ENCODE data around the gene SCYGR6.
"Not testable (repeated sequence)": the region's sequence is repeated elsewhere in the genome, so short reads cannot be mapped to it uniquely, and the experiment has no call there.

SCYGR6 gene, protein sequence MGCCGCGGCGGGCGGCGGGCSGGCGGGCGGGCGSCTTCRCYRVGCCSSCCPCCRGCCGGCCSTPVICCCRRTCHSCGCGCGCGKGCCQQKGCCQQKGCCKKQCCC

GRCh38 chr2:227724394-227725039 lies at the start of gene SCYGR6:
TSS of gene SCYGR6 (minus strand) at chr2:227724757. CDS start at chr2:227724757, 0 bp downstream.
- FAIRE-seq: no peak

DNA sequence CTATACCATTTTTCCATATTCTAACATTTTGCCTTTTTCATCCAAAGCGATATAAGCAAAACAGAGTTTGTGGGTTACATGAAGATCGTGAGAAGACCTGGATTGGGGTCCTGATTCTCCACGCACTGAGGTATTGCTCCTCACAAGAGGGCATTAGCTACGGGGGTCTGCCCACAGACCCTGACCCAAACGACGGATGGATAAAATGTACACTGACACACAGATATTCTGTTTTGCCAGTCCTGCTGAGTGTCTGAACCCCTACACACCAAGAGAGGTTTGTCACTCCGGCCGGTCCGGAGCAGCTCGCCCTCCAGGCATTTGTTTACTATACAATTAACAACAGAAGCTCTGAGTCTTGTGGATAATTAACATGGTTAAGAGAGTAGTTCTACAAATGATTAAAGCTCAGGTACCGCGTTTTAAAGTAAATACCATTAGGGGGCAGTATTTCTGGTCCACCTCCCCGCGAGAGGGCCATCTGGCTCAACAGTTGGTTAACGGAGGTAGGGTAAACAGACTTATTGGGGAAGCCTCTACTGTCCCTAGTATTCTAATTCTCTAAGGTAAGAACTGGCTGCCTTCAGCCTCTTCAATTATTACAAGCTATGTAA lies 49.6 kb upstream of the SCYGR6 start:
- no peak for FAIRE-seq

GRCh38 chr2:227772932-227773331 lies 48.4 kb upstream of the SCYGR6 start:
- FAIRE-seq: no peak

GRCh38 chr2:227772197-227772661 lies 47.7 kb upstream of the SCYGR6 start:
- FAIRE-seq: no peak

- no peak for FAIRE-seq
These were observed 43.3 kb upstream of the SCYGR6 start for GRCh38 chr2:227767830-227768229.

- FAIRE-seq: peak; percentile 88
These were observed 41.9 kb upstream of the SCYGR6 start for GRCh38 chr2:227766373-227766883.

DNA sequence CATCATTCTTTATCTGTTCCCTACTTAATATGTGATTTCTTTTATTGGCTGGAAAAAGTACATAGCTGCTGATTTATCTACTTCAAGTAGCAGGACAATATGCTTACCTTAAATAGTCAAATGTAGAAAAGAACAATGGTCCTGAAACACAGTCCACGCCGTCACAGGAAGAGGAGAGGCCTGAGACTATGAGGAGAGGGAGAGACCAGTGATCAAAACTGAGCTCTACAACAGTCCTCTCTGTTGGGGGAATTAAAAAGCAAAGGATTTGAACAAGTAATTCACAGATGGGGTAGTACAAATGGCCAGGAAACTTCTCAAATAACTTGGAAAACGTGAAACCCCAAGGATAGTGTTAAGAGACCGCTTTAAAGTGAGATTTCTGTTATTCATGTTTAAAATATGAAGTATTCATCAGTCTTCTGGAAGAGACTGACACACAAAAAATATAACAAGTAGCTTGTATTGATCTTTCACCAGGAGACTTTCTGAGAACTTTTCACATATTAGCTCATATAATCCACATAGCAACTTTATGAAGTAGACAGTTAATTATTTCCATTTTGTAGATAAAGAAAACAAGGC lies 41.3 kb upstream of the SCYGR6 start:
- FAIRE-seq: no peak

GRCh38 chr2:227761740-227762476 lies 37.4 kb upstream of the SCYGR6 start:
- no peak for FAIRE-seq

DNA sequence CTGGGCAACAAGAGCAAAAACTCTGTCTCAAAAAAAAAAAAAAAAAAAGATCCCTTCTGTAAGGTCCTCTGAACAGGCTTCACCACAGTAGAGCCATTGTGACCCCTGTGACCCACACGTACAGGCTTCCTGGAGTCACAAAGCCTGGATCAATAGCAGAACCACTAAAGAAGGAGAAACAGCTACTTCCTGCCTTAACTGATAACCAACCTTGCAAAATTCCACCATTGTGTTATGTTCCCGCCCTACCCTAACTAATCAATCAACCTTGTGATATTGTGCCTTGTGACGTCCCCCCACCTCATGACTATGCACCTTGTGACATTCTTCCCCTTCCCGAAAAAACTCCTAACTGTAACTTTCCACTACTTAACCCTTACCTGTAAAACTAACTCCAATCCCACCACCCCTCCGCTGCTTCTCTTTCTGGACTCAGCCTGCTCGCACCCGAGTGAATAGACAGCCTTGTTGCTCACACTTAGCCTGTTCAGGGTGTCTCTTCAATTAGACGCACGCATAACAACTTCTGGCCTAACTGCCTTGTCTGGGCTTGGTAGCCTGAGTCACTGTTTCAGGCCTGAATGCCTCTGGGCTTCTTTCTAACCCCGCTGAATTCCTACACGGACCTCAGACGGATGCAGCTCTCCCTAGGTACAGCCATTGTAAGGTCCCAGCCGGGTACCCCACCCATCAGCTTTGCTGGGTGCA lies 35.0 kb upstream of the SCYGR6 start:
- FAIRE-seq: no peak

- not testable (repeated sequence) for FAIRE-seq
These were observed 31.7 kb upstream of the SCYGR6 start for GRCh38 chr2:227756261-227756660.

DNA sequence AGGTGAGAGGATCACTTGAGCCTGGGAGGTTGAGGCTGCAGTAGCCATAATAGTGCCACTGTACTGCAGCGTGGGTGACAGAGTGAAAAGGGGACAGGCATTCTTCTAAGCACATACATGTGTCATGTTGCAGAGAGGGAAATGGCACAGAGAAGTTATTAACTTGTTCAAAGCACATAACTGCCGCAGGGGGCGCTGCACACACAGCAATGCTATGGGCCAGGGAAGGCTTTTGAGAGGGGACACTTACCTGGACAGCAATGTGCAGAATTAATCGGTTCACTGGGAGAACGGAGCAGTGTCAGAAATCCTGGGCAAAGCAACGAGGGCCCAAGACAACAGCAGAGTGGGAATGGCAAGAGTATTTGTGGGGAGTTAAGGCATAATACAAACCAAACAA lies 23.5 kb upstream of the SCYGR6 start:
- FAIRE-seq: no peak

DNA sequence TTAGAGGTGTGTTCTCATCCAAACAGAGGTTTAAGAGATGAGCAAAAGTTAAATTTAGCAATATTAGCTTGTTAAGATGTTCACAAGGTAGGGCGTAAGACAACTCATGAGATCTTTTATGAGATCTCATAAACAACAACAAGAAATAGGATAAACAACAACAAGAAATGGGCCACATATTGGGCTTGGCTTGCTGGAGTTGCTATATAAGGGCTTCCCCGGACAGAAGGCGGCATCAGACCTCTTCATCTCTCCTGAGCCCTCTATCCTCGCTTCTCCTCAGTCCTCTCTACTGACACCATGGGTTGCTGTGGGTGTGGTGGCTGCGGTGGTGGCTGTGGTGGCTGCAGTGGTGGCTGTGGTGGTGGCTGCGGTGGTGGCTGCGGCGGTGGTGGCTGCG lies 21.0 kb upstream of the SCYGR6 start, which contains the start of gene SCYGR8:
Gene SCYGR8 (plus strand): TSS at position 301 of the 400 bp plus-strand sequence. CDS start 0 bp downstream, at position 301.
- no peak for FAIRE-seq

DNA sequence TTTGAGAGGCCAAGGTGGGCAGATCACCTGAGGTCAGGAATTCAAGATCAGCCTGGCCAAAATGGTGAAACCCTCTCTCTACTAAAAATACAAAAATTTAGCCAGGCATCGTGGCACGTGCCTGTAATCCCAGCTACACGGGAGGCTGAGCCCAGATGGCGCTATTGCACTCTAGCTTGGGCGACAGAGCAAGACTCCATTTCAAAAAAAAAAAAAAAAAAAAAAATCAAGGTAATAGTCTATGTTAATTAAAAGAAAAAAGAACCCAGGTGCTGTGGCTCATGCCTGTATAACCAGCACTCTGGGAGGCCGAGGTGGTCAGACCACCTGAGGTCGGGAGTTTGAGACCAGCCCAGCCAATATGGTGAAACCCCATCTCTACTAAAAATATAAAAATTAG lies 16.1 kb upstream of the SCYGR6 start:
- FAIRE-seq: not testable (repeated sequence)

DNA sequence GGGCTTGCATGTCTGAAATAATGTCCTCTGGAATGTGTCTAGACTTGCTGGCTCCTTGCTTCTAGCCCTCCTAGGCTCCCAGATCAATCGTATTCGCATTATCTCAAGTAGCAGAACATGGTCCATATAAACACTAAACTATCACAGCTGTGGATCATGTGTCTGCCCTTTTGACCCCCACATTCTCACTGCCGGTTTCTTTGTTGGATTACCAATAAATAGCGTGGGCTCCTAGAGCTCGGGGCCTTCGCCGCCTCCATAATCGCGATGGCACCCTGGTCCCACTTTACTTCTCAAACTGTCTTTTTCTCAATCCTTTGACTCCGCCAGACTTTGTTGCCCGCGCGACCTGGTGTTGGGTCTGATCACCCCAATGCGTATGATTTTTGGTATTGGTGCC lies 14.8 kb upstream of the SCYGR6 start:
- FAIRE-seq: no peak

- no peak for FAIRE-seq
These were observed 3.5 kb upstream of the SCYGR6 start, which contains the start of gene SCYGR7 for GRCh38 chr2:227728035-227728434. TSS of gene SCYGR7 (plus strand) at chr2:227728335. CDS start at chr2:227728335, 0 bp downstream.

DNA sequence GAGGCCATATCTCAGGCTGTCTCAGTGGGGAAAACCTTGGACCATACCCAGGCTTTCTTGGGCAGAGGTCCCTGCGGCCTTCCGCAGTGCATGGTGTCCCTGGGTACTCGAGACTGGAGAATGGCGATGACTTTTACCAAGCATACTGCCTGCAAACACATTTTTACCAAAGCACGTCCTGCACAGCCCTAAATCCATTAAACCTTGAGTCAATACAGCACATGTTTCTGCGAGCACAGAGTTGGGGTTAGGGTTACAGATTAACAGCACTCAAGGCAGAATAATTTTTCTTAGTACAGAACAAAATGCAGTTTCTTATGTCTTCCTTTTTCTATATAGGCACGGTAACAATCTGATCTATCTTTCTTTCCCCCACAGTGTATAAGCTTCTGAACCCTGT lies 1.7 kb downstream of the SCYGR6 start:
- FAIRE-seq: not testable (repeated sequence)

DNA sequence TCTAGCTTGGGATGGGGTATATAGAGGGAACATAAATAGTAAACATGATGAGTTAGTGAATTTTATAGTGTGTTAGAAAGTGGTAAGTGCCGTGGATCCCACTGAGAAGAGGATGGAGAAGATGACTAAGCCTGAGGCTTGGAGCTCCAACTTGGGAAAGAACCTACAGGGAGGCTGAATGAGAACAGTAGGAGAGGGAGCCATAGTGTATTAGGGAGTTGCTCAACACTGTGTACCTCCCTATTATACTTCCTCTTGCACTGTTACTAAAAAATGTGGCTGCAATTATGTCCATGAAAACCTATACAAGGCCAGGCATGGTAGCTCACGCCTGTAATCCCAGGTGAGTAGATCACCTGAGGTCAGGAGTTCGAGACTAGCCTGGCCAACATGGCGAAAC lies 3.9 kb downstream of the SCYGR6 start:
- no peak for FAIRE-seq

- no peak for FAIRE-seq
These were observed 4.9 kb downstream of the SCYGR6 start for GRCh38 chr2:227719641-227720040.

DNA sequence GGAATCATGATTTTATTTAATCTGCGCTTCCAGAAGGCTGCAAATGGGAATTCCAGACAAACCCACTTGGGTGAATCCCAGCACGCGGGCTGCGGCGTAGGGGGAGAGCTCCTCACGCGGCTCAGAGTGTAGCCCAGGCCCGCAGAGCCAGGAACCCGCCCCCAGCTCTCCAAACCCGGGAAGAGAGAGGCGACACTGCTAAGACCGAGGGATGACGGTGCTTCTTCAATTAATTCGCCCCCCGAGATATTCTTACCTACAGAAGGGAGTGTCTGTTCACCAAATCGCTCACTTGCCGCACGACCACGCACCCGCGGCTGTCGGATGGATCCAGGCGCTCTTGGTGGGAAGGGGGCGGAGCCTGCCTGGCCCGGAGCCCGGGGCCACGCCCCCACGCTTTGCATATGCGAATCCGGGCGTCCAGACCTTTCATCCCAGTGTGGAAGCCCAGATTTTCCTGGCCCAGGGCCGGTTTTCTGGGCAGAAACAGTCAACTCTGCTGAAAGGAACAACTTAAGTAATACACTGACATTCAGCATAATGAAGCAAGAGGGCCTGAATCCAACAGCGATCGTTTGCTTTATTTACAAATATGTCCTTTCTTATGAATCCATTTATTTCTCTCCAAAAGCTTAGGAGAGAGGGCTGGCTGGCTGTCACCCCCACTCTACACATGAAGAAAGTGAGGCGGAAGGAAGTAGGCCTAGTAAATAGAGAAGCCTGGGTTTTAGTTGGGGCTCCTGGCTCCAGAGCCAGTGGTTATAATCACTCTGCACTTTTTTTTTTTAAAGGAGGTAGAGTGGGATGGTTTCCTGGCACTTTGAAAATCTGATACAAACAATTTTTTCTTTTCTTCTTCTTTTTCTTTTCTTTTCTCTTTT lies 6.6 kb downstream of the SCYGR6 start, which contains the start of gene SLC19A3:
Gene SLC19A3 (minus strand): TSS at position 342 of the 881 bp plus-strand sequence. CDS start 15,710 bp downstream, outside the sequence.
- no peak for FAIRE-seq

- no peak for FAIRE-seq
These were observed 8.1 kb downstream of the SCYGR6 start for GRCh38 chr2:227716501-227716900.

GRCh38 chr2:227713291-227713690 lies 11.3 kb downstream of the SCYGR6 start:
- FAIRE-seq: no peak
